HEK293 (cell line): ENCODE data around the gene PCCA.

Source experiments
- YY1 ChIP-seq: fragments of 450-650 bp; formaldehyde crosslinking; IDR thresholded peaks from 2 replicates; pipeline ENCODE4 v1.5.1; 2018; ENCODE audit warnings: missing biosample characterization, missing genetic modification characterization
- ZBTB20 ChIP-seq: fragments of 450-650 bp; formaldehyde crosslinking; IDR thresholded peaks from 2 replicates; pipeline ENCODE4 v1.5.1; 2016; ENCODE audit warnings: missing biosample characterization, missing genetic modification characterization
- ZNF292 ChIP-seq: fragments of 450-650 bp; formaldehyde crosslinking; IDR thresholded peaks from 2 replicates; pipeline ENCODE4 v1.5.1; 2016; ENCODE audit warnings: low read depth, missing biosample characterization, missing genetic modification characterization, borderline replicate concordance
- ZNF416 ChIP-seq: fragments of 450-650 bp; formaldehyde crosslinking; IDR thresholded peaks from 2 replicates; pipeline ENCODE4 v1.5.1; 2016; ENCODE audit warnings: missing biosample characterization, missing genetic modification characterization
- ZNF707 ChIP-seq: fragments of 450-650 bp; formaldehyde crosslinking; IDR thresholded peaks from 2 replicates; pipeline ENCODE4 v1.5.1; 2016; ENCODE audit warnings: missing biosample characterization, missing genetic modification characterization
- ZNF830 ChIP-seq: fragments of 450-650 bp; IDR thresholded peaks from 2 replicates; pipeline ENCODE4 v1.5.0; 2018; ENCODE audit warnings: missing biosample characterization, missing genetic modification characterization, low read depth, mild to moderate bottlenecking, moderate library complexity
- TF ChIP-seq, protein P1 (sequence below): fragments of 450-650 bp; formaldehyde crosslinking; IDR thresholded peaks from 2 replicates; pipeline ENCODE4 v1.5.1; 2016; ENCODE audit warnings: missing biosample characterization, missing genetic modification characterization
- TF ChIP-seq, protein P2 (sequence below): fragments of 450-650 bp; formaldehyde crosslinking; IDR thresholded peaks from 2 replicates; pipeline ENCODE4 v1.5.1; 2017; ENCODE audit warnings: missing biosample characterization, missing genetic modification characterization

DNA sequence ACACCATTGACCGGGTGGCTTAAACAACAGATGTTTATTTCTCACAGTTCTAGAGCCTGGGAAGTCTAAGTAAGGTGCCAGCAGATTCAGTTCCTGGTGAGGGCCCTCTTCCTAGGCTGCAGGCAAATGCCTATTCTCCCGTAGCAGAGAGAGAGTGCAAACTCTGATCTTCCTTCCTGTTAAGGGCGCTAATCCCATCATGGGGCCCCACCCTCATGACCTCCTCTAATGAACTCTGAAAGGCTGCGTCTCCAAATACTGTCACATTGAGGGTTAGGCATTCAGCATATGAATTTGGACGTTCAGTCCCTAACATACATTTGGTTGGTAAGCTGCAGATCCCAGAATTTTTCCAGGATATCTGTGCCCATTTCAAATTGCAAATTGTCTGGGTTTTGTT is 370.9 kb downstream of the PCCA start:
- TF ChIP-seq, protein P1, sequence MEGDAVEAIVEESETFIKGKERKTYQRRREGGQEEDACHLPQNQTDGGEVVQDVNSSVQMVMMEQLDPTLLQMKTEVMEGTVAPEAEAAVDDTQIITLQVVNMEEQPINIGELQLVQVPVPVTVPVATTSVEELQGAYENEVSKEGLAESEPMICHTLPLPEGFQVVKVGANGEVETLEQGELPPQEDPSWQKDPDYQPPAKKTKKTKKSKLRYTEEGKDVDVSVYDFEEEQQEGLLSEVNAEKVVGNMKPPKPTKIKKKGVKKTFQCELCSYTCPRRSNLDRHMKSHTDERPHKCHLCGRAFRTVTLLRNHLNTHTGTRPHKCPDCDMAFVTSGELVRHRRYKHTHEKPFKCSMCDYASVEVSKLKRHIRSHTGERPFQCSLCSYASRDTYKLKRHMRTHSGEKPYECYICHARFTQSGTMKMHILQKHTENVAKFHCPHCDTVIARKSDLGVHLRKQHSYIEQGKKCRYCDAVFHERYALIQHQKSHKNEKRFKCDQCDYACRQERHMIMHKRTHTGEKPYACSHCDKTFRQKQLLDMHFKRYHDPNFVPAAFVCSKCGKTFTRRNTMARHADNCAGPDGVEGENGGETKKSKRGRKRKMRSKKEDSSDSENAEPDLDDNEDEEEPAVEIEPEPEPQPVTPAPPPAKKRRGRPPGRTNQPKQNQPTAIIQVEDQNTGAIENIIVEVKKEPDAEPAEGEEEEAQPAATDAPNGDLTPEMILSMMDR (tag by site-specific recombination): no peak
- TF ChIP-seq ZNF707 (tag by site-specific recombination): no peak
- no peak for TF ChIP-seq YY1 (tag by site-specific recombination)
- no peak for TF ChIP-seq ZNF830 (tag by site-specific recombination)
- no peak for TF ChIP-seq ZNF292 (tag by site-specific recombination)
- TF ChIP-seq ZBTB20 (tag by site-specific recombination): no peak
- TF ChIP-seq ZNF416 (tag by site-specific recombination): no peak
- TF ChIP-seq, protein P2, sequence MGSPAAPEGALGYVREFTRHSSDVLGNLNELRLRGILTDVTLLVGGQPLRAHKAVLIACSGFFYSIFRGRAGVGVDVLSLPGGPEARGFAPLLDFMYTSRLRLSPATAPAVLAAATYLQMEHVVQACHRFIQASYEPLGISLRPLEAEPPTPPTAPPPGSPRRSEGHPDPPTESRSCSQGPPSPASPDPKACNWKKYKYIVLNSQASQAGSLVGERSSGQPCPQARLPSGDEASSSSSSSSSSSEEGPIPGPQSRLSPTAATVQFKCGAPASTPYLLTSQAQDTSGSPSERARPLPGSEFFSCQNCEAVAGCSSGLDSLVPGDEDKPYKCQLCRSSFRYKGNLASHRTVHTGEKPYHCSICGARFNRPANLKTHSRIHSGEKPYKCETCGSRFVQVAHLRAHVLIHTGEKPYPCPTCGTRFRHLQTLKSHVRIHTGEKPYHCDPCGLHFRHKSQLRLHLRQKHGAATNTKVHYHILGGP (tag by site-specific recombination): no peak
